ENCODE data around the gene CRACR2A.

The CRACR2A gene

DNA sequence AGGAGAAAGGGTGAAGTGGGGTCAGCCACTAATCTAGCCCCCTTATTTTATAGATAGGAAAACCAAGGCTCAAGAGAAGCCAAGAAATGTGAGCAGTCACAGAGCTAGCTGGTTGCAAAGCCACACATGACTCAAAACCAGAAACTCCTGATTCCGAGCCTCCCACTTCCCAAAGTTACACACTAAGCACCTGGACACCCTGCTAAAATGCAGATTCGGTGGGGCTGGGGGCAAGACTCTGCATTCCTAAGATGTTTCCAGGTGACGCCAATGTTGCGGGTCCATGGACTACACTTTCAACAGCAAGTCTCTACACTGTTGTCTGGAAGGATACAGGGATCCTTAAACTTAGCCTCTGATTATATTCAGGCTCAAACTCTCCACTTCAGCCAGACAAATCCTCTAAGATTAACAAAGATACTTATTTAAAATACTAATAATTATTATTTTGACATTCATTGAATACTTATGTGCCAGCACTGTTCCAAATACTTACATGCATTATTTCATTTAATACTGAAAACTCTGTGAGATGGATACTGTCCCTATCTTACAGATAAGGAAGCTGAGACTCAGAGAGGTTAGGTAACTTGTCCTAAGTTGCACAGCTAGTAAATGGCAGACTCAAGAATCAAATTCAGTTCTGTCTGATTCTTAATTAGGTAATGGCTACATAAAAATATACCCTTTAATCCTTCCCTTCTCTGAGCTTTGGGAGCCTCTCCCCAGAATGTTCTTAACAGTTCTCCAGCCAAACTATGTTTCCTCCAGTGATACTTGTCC is 81.4 kb downstream of the CRACR2A start:
- no peaks in the 10 kb centered on the region for H3K9me3 ChIP-seq (ENCODE audit: insufficient read depth, low read length)

DNA sequence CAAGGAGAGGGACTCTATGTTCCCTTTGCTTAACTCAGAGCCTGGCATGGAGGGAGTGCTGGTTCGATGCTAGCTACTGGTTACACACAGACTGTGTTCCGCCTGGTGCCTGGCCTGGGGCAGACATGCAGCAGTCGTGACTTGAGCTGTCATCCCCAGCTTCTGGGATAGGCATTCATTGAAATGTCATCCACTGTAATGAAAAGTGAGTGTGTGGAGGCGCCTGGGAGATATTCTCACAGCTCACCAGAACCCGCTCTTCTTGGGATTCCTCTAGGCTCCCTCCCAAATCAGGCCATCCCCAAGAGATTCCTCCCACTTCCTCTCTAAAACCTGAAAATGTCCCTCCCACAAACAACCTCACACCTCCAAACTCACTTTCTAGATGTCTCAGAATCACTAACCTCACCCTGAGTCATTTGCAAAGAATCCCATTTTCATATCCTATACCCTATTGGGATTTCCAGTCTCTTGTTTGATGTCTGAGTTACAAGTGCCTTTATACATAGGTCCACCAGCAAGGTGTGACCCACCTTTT is 82.8 kb downstream of the CRACR2A start:
- no peaks in the 10 kb centered on the region for H4K20me1 ChIP-seq (ENCODE audit: insufficient read depth, low read length)
- H3K79me2 ChIP-seq (ENCODE audit: low read length) = no peaks in the 10 kb centered on the region
- no peak overlapping the region for H2AFZ ChIP-seq (ENCODE audit: low read depth, low read length)
- no peak overlapping the region for H3K4me3 ChIP-seq (ENCODE audit: low read length)
- no peak overlapping the region for H3K4me2 ChIP-seq (ENCODE audit: low read length)
- no peaks in the 10 kb centered on the region for H3K4me1 ChIP-seq (ENCODE audit: low read length)
- no peak overlapping the region for H3K9ac ChIP-seq (ENCODE audit: low read length)
- no peaks in the 10 kb centered on the region for H3K27me3 ChIP-seq (ENCODE audit: low read depth, low read length)
- H3K9me3 ChIP-seq (ENCODE audit: insufficient read depth, low read length) = no peaks in the 10 kb centered on the region
- TF ChIP-seq EZH2phosphoT487 (IDR thresholded peaks at IDR 0.05; ENCODE audit: low read depth) = no peak
- TF ChIP-seq, protein P1, sequence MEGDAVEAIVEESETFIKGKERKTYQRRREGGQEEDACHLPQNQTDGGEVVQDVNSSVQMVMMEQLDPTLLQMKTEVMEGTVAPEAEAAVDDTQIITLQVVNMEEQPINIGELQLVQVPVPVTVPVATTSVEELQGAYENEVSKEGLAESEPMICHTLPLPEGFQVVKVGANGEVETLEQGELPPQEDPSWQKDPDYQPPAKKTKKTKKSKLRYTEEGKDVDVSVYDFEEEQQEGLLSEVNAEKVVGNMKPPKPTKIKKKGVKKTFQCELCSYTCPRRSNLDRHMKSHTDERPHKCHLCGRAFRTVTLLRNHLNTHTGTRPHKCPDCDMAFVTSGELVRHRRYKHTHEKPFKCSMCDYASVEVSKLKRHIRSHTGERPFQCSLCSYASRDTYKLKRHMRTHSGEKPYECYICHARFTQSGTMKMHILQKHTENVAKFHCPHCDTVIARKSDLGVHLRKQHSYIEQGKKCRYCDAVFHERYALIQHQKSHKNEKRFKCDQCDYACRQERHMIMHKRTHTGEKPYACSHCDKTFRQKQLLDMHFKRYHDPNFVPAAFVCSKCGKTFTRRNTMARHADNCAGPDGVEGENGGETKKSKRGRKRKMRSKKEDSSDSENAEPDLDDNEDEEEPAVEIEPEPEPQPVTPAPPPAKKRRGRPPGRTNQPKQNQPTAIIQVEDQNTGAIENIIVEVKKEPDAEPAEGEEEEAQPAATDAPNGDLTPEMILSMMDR (IDR thresholded peaks at IDR 0.05; ENCODE audit: low read depth, low read length) = no peak
- H3K36me3 ChIP-seq (replicated peaks; ENCODE audit: low read depth, low read length) = peaks cover 16% of the 10 kb centered on the region
- no peak overlapping the region for H3K27ac ChIP-seq (ENCODE audit: low read length)

More for the DNA sequence above, 81.4 kb downstream of the CRACR2A start:
- Histone ChIP-seq H3K36me3 (replicated peaks; ENCODE audit: low read depth, low read length) (peaks cover 13% of the 10 kb centered on the region), H3K4me1 (ENCODE audit: low read length) (no peaks in the 10 kb centered on the region), H3K27me3 (ENCODE audit: low read depth, low read length) (no peaks in the 10 kb centered on the region), H3K4me2 (ENCODE audit: low read length) (no peak overlapping the region), H3K79me2 (ENCODE audit: low read length) (no peaks in the 10 kb centered on the region), H2AFZ (ENCODE audit: low read depth, low read length) (no peak overlapping the region), H3K9ac (ENCODE audit: low read length) (no peak overlapping the region), H4K20me1 (ENCODE audit: insufficient read depth, low read length) (no peaks in the 10 kb centered on the region), H3K4me3 (ENCODE audit: low read length) (no peak overlapping the region), H3K27ac (ENCODE audit: low read length) (no peak overlapping the region)
- TF ChIP-seq, protein P1 (IDR thresholded peaks at IDR 0.05; ENCODE audit: low read depth, low read length) = no peak
- no peak for TF ChIP-seq EZH2phosphoT487 (IDR thresholded peaks at IDR 0.05; ENCODE audit: low read depth)

DNA sequence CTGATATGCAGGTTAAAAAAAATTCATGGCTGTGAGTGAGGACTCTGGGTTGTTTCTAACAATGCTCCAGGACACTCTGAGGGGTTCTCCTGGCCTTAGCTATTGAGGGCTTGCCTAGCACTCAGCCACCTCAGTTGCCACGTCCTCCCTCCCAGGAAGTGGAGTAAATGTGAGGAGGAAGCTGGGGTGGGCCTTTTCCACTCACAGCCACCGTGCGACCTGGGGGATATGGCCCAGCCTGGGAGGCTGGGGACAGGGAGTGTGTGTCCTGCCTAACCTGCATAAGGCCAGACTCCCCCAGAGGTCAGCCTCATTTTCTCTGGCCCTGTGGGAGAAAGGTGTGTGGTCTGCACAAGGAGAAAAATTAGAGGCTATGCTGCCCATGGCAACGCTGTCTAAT is 83.3 kb downstream of the CRACR2A start:
- Histone ChIP-seq H3K9ac (ENCODE audit: low read length) (no peak overlapping the region), H4K20me1 (ENCODE audit: insufficient read depth, low read length) (no peaks in the 10 kb centered on the region)

More for the DNA sequence above, 83.3 kb downstream of the CRACR2A start:
- no peaks in the 10 kb centered on the region for H3K27me3 ChIP-seq (ENCODE audit: low read depth, low read length)
- H3K79me2 ChIP-seq (ENCODE audit: low read length) = no peaks in the 10 kb centered on the region
- H3K36me3 ChIP-seq (replicated peaks; ENCODE audit: low read depth, low read length) = peaks cover 16% of the 10 kb centered on the region
- no peaks in the 10 kb centered on the region for H3K9me3 ChIP-seq (ENCODE audit: insufficient read depth, low read length)
- H3K4me2 ChIP-seq (ENCODE audit: low read length) = no peak overlapping the region
- TF ChIP-seq, protein P1 (IDR thresholded peaks at IDR 0.05; ENCODE audit: low read depth, low read length) = no peak
- no peak for TF ChIP-seq EZH2phosphoT487 (IDR thresholded peaks at IDR 0.05; ENCODE audit: low read depth)
- no peak overlapping the region for H3K4me3 ChIP-seq (ENCODE audit: low read length)
- H2AFZ ChIP-seq (ENCODE audit: low read depth, low read length) = no peak overlapping the region
- no peaks in the 10 kb centered on the region for H3K4me1 ChIP-seq (ENCODE audit: low read length)
- no peak overlapping the region for H3K27ac ChIP-seq (ENCODE audit: low read length)
